Measurements from ENCODE around the gene ZNF668.

Gene ZNF668

DNA sequence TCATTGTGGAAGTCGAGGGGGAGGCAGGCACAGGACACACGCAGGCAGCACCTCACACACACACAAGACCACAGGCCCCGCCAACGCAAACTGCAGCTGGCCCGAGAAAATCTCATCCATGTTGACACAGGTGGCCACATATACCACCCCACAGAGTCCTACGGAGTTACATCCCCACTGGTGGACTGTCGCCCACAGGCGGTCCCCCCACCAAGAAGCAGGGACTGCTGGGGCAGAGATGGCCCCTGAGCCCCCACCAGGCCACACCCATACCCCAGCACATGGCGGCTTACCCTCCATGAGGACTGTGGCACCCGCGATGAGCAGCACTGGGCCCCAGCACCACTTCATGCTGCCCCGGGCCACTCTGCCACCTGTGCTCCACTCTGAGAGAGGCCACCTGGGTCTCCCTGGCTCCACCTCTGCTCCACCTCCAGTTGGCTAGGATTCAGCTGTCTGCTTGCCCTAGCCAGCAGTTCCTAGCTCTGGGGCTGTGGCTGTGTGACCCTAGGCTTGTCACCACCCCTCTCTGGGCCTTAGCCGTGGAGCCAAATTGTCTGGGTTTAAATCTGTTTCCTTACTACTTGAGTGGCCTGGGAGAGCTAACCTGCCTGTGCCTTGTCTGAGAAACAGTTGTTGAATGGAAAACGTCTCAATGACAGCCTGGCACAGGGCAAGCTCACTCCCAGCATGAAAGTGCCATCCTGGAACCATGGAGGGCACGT lies 14.6 kb upstream of the ZNF668 start, which contains the start of gene PRSS53:
TSS of gene PRSS53 (minus strand) at position 485 of the 725 bp plus-strand sequence. CDS start at position 351, 134 bp downstream.
- no peak within 1 kb of the TSS for H3K4me3 ChIP-seq (ENCODE audit: low read depth, low read length)
- DNase-seq (ENCODE audit: low read depth) = no peak
- TF ChIP-seq, protein P1, sequence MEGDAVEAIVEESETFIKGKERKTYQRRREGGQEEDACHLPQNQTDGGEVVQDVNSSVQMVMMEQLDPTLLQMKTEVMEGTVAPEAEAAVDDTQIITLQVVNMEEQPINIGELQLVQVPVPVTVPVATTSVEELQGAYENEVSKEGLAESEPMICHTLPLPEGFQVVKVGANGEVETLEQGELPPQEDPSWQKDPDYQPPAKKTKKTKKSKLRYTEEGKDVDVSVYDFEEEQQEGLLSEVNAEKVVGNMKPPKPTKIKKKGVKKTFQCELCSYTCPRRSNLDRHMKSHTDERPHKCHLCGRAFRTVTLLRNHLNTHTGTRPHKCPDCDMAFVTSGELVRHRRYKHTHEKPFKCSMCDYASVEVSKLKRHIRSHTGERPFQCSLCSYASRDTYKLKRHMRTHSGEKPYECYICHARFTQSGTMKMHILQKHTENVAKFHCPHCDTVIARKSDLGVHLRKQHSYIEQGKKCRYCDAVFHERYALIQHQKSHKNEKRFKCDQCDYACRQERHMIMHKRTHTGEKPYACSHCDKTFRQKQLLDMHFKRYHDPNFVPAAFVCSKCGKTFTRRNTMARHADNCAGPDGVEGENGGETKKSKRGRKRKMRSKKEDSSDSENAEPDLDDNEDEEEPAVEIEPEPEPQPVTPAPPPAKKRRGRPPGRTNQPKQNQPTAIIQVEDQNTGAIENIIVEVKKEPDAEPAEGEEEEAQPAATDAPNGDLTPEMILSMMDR (conservative IDR thresholded peaks at IDR 0.05; ENCODE audit: low read depth, low read length) = no peak

DNA sequence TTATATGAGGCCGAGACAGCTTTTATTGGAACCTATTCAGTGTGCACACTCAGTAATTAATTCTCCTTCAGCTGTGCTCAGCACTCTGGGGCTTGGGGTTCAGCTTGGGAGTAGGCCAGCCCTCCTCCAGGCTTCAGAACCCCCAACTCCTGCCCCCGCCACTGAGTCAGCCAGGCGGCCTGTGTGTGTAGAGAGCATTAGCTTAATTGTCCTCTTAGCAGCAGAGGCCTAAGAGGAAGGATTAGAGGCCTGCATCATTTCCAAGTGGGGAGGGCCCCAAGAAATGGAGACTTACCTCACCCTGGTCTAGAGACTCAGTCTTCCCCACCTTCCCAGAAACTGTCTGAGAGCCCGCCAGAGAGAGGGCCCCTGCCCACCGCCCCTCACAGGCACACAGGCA lies 13.9 kb upstream of the ZNF668 start:
- TF ChIP-seq, protein P1 (conservative IDR thresholded peaks at IDR 0.05; ENCODE audit: low read depth, low read length) = no peak
- no peak for DNase-seq (ENCODE audit: low read depth)
- H3K4me3 ChIP-seq (ENCODE audit: low read depth, low read length) = no peak overlapping the region

DNA sequence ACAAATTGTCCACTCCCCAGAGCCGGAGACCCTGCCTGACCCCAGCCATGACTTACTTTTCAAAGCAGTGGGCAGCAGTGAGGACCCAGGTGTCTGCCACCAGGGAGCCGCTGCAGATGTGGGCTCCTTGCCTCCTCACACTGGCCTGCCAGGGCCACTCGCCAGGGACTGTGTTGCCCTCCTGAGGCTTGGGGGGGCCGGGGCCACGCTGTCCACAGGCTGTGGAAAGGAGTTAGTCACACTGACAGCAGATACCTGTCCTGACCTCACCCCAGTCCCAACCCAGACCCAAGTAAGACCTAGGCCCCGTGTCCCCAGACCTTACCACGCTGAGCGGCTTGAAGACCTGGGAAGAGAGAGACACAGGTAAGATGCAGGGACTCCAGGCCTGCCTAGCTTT lies 13.4 kb upstream of the ZNF668 start:
- DNase-seq (ENCODE audit: low read depth) = no peak
- TF ChIP-seq, protein P1 (conservative IDR thresholded peaks at IDR 0.05; ENCODE audit: low read depth, low read length) = no peak
- H3K4me3 ChIP-seq (ENCODE audit: low read depth, low read length) = no peak overlapping the region

DNA sequence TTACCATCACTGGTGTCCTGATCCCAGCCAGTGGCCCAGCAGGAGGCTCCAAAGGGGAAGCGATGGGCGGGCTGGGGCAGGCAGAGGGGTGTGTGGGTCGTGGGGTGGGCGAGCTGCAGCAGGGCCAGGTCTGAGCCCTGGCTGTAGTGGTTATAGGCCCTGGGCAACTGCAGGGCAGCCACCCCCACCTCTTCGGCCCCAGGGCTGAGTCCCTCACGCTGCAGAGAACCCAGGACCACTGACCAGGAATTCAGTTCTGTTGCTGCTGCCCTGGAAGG lies 12.5 kb upstream of the ZNF668 start:
- TF ChIP-seq, protein P1 (conservative IDR thresholded peaks at IDR 0.05; ENCODE audit: low read depth, low read length) = no peak
- no peak for DNase-seq (ENCODE audit: low read depth)
- no peak overlapping the region for H3K4me3 ChIP-seq (ENCODE audit: low read depth, low read length)

DNA sequence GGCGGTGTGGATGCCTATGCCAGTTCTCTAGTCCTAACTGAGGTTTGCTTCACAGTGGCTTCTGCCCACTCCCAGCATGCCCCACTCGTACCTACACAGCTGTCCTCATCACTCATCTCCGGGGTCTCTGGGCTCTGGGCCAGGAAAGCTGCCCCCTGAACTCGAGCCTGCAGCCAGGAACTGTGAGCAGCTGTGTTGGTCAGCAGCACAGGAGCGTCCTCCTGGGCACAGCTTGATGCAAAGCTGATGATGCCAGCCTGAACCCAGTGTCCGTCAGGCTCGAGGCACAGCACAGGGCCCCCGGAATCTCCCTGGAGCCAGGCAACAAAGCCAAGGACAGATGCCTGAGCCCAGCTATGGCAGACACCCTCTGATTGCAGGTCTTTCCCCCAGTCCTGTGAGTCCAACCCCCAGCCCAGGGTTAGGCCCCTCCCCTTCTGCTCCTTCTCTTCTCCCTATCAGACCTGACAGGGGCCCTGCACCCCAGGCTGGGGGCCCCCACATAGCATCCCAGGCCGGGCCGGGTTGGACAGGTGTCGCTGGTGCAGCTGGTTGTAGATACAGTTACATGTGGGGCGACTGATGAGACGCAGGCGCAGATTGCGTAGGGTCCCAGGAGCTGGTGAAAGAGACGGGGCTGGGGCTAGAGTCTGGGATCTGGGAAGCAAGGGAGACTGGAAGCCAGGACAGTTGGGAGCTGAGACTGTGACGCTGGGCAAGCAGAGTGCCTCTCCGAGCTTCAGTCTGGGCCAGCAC lies 12.0 kb upstream of the ZNF668 start:
- H3K4me3 ChIP-seq (ENCODE audit: low read depth, low read length) = no peak overlapping the region
- no peak for DNase-seq (ENCODE audit: low read depth)
- TF ChIP-seq, protein P1 (conservative IDR thresholded peaks at IDR 0.05; ENCODE audit: low read depth, low read length) = no peak

DNA sequence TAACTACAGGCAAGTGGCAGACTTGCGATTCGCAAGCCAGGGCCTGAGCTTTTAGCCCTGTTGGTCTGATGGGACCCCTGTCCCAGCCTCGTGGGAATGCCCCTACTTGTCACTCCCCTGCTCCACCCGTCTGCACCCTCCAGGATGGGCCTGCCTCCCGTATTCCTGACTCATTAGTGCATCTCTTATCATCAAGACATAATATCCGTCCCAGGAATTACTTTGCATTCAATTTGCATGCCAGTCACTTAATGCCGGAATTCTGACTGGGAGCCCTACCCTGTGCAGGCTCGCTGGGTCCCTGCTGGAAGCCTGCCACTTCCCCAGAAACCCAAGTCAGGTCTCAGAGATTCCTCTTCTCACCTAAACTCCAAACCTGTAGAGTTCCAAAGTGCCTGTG lies 11.4 kb upstream of the ZNF668 start:
- no peak overlapping the region for H3K4me3 ChIP-seq (ENCODE audit: low read depth, low read length)
- TF ChIP-seq, protein P1 (conservative IDR thresholded peaks at IDR 0.05; ENCODE audit: low read depth, low read length) = no peak
- no peak for DNase-seq (ENCODE audit: low read depth)

All from choroid plexus epithelial cell (primary cell).